ENCODE results near the gene EEA1. TPM values are rescaled to one million over a fixed set of nuclear protein-coding genes. Genes with fewer than 3 reads are reported as not detected.

The EEA1 gene
- total RNA-seq, 1 donor from 2014 or later, result 18.9 TPM

Other genes starting within 250 kb of the EEA1 start
- 0.07 TPM in 1 of 2 replicates, not detected in the other for gene PLEKHG7, start 226.3 kb downstream of the EEA1 start, total RNA-seq